Esophagus squamous epithelium (tissue), 4 donors: ENCODE results near the gene SFRP2.

ENCODE experiments used
- POLR2A ChIP-seq, 4 donors: fragments of 450-650 bp; IDR thresholded peaks; one replicate each; pipeline ENCODE4 v1.6.1; 2017; ENCODE audit warnings: antibody characterized with exemption in 4 of 4, mild to moderate bottlenecking in 4 of 4, moderate library complexity in 3 of 4
- TF ChIP-seq, protein P1 (sequence below), 6 experiments: fragments of 450-650 bp in 4 of 6; fragments of 200-600 bp in 2 of 6; sonication (generic) in 2 of 6; IDR thresholded peaks; one replicate each; pipeline ENCODE4 v1.5.1; 2016 to 2019; ENCODE audit warnings: antibody characterized with exemption in 6 of 6, mild to moderate bottlenecking in 4 of 6, moderate library complexity in 4 of 6

DNA sequence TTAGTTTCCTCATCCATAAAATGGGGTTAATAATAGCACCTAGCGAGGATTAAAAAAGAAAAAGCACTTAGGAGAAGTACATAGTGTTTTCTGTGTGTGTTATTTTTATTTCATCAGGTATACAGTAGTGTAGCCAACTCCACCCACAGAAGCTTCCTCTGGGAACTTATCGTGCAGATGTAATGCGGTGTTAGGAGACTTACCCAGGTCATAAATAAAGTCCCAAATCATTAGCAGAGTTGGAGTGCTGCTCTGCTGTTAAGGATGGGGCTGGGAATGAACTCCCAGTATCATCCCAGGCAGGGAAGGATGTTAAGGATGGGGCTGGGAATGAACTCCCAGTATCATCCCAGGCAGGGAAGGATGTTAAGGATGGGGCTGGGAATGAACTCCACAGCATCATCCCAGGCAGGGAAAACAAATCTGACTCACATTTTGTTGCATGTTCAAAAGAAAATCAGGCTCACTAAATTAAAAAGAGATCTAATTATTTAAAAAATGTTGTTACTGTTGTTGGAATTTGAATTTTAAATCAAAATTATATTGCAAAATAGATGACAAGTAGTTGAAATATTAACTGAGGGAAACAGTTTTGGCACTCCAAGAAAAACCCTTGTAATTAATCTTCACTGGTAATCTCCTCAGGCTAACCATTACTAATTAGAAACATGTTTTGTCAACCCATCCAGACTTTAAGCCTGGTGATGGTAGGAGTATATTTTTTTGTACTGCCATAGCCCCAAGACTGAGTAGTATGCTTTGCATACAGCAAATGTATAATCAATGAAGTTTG, 10.2 kb upstream of the SFRP2 start:
- TF ChIP-seq, protein P1, sequence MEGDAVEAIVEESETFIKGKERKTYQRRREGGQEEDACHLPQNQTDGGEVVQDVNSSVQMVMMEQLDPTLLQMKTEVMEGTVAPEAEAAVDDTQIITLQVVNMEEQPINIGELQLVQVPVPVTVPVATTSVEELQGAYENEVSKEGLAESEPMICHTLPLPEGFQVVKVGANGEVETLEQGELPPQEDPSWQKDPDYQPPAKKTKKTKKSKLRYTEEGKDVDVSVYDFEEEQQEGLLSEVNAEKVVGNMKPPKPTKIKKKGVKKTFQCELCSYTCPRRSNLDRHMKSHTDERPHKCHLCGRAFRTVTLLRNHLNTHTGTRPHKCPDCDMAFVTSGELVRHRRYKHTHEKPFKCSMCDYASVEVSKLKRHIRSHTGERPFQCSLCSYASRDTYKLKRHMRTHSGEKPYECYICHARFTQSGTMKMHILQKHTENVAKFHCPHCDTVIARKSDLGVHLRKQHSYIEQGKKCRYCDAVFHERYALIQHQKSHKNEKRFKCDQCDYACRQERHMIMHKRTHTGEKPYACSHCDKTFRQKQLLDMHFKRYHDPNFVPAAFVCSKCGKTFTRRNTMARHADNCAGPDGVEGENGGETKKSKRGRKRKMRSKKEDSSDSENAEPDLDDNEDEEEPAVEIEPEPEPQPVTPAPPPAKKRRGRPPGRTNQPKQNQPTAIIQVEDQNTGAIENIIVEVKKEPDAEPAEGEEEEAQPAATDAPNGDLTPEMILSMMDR (IDR thresholded peaks at IDR 0.05): no peak
- TF ChIP-seq POLR2A (IDR thresholded peaks at IDR 0.05): no peak
